ENCODE results near the gene XRCC4. TPM values are rescaled to one million over a fixed set of nuclear protein-coding genes. Genes with fewer than 3 reads are reported as not detected.
"Not testable (repeated sequence)": the region's sequence is repeated elsewhere in the genome, so short reads cannot be mapped to it uniquely, and the experiment has no call there.

The XRCC4 gene
- total RNA-seq, 1 donor from 2014 or later: 7.0 TPM

DNA sequence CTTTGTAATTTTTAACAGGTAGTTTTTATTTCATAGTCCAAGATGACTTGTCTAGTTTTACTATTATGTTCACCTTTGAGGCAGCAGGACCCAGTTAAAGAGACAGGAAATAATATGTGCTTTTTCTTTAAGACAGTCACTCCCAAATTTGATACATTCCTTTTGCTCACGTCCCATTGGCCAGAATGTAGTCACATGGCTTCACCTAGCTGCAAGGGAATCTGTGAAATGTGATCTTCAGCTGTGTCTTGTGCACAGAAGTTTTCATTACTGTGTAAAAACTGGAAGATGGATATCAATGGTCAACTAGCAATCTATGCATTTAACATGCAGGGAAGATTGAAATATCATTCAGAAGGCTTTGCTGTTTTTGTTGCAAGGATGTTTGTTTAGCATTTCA lies 41.1 kb downstream of the XRCC4 start:
- no peak for DNase-seq (ENCODE audit: low spot score)

DNA sequence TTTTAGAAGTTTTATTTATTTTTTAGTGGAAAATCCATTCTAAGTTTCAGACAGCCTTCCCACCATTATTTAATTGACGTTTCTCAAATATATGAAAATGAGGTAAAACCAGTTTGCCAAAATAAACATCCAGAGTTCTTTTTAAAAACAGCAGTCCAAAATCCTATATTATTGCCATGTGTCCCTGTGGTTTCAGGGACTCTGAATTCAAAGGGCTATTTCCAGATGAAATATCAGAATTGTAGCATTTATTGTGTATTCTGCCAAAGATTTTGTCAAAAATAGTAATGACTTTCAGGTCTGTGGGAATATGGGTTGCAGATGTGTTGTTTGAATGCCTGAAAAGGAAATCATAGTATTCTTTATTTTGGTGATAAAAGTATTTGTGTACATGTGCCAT lies 41.6 kb downstream of the XRCC4 start:
- no peak for DNase-seq (ENCODE audit: low spot score)

DNA sequence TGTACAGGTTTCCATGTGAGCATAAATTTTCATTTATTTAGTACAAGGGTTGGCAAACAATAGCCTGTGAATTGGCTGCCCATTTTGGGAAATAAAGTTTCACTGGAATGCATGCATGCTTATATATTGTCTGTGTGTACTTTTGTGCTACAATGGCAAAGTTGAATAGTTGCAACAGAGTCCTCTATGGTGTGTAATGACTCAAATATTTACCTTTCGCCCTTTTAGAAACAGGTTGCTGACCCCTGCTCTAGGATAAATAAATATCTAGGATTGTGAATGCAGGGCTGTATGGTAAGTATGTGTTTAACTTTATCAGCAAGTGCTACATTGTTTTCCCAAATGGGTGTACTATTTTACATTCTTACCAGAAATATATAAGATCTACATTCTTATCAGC lies 47.2 kb downstream of the XRCC4 start:
- no peak for DNase-seq (ENCODE audit: low spot score)

DNA sequence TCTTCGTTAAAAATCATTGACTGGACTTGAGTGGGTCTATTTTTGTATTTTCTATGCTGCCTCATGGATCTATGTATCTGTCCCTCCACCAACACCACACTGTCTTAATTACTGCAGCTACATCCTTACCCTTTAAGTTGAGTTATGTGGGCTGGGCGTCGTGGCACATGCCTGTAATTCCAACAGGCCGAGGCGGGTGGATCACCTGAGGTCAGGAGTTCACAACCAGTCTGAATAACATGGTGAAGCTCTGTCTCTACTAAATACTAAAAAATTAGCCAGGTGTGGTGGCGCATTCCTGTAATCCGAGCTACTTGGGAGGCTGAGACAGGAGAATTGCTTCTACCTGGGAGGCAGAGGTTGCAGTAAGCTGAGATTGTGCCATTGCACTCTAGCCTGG lies 48.2 kb downstream of the XRCC4 start:
- DNase-seq (ENCODE audit: low spot score): no peak

DNA sequence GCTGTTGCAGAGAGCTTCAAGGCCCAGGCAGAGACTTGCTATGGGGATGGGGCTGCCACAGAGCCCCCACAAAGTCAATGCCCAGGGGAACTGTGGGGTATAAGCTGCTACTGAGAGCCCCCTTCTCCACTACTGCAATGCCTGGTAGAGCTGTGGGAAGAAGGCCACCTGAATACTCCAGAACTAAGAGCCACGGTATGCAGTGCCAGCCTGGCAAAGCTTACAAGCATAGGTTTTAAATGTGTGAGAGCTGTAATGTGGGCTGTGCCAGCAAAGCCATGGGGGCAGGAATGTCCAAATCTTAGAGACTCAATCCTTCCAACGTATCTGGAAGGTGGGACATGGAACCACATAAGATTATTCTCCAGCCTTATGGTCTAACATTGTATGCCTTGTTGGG lies 49.2 kb downstream of the XRCC4 start:
- DNase-seq (ENCODE audit: low spot score): no peak

DNA sequence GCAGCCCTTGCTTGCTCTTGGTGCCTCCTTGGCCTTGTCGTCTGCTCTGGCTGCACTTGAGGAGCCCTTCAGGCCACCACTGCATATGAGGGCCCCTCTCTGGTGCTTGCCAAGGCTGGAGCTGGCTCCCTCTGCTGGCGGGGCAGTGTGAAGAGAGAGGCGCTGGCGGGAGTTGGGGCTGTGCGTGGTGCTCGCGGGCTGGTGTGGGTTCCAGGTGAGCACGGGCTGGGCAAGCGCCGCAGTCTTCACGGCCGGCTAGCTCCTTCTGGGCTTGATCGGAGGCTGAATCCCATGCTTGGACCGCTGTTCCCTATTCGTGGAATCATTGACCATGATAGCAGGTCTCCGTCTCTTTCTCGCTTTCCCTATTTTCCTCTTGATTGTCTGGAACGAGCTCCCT lies 56.5 kb downstream of the XRCC4 start:
- DNase-seq (ENCODE audit: low spot score): no peak

DNA sequence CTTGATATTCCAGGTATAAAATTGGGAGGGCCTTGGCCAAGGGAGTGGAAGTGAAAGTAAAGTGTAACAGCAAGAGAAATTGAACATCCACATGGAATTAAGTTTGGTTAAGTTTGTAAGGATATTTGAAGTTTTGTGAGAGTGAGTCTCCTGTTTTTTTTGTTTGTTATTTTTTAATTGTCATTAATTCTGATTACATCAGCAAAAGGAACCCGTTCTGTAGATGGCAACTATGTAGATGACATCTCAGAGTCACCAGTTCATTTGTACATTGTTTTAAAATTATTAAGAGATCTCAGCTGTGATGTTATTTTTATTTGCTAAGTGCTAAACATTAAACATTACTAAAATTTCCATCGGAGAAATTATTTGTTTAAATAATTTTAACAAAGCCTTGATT lies 65.2 kb downstream of the XRCC4 start:
- DNase-seq (ENCODE audit: low spot score): no peak

DNA sequence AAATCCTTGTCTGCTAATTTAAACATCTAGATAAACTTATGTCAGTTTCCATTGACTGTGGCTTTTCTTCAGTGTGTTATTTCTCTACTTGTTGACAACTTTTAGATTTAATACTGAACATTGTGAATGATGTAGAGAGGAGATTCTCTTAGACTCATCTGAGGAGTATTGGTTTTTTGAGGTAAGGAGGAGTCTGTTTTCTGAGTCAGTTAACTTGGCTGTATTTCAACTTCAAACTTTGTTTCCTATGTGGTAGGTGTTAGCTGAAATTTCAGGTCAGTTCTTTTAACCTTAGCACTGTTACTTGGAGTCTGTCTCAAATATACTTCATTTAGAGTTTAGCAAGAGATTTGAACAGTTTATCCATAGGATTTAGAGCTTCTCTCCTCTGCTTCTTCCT lies 67.9 kb downstream of the XRCC4 start:
- no peak for DNase-seq (ENCODE audit: low spot score)

DNA sequence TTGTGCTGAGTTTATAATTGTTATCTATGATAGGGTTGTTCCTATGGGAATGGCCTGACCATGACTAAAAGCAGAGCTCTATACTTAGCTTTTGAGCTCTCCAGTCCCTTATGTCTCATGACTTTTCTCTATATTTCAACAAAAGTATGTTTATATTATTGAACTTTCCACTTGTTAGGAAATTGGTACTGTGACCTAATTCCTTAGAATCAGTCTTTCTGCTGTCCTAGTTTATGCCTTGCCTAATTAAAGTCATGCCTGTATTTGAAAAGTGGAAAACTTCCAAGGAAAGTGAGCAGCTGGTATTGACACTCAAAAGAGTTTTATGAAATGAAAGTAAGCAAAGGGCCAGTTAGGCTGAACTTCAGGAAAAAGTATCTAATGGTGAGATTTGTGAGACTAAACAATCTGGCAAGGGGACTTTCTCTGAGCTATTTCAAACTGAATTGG lies 68.6 kb downstream of the XRCC4 start:
- no peak for DNase-seq (ENCODE audit: low spot score)

DNA sequence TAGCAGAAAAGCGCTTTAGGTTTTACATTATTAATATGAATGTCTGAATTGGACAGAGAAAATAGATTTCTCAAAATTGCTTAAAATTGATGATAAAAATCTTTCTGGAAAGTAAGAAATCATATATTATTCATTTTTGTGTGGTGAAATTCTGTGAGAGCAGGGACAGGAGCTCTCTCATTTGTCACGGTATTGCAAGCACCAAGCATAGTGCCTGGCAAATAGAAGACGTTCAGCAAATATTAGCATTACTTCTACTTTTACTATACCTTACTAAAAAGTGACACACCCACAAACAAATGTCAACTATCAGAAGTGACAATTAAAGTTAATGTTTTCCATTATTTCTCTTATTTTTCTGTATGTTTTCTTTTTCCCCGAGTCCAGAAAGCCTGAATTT lies 69.1 kb downstream of the XRCC4 start:
- no peak for DNase-seq (ENCODE audit: low spot score)

DNA sequence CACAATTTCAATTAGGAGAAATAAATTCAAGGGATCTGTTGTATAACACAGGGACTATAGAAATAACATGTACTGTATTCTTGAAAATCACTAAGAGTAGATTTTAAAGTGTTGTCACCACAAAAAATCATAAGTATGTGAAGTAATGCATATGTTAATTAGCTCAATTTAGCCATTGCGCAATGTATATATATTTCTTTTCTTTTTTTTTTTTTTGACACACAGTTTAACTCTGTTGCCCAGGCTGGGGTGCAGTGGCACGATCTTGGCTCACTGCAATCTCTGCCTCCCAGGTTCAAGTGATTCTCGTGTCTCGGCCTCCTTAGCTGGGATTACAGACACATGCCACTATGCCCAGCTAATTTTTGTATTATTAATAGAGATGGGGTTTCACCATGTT lies 70.2 kb downstream of the XRCC4 start:
- DNase-seq (ENCODE audit: low spot score): no peak

DNA sequence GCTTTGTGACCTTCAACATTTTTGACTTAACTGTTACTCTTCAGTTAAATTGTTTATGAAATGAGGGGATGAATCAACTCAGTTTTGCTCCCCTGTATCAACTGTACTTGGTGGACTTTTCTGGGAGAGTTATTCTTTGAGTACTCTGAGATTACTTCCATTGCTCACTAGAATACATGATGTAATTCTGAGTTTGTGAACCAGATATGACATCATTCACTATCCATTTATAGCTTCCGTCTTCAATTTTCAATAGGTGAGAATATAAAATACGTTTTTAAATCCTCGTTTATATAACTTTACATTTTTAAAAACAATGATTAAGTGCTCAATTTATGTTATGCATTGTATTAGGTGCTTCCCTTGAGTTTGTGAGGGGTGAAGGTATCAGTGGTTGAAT lies 71.0 kb downstream of the XRCC4 start:
- DNase-seq (ENCODE audit: low spot score): no peak

DNA sequence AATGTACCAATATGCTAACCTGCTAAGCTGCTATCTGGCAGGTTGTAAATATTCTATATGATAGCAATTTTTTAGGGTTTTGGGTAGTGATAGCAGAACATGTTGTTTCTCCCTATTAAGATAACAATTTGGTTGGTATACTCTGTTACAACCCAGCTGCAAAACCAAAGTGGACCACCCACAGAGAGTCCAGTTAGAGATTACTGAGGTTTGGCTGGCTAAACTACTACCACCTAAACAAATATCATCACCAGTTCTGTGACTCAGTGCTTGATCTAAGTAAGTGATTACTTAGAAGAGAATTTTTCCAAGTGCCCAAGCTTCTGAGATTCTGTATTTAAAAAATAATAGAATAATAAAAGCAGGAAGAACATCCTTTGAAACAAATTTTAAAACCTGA lies 72.3 kb downstream of the XRCC4 start:
- no peak for DNase-seq (ENCODE audit: low spot score)

DNA sequence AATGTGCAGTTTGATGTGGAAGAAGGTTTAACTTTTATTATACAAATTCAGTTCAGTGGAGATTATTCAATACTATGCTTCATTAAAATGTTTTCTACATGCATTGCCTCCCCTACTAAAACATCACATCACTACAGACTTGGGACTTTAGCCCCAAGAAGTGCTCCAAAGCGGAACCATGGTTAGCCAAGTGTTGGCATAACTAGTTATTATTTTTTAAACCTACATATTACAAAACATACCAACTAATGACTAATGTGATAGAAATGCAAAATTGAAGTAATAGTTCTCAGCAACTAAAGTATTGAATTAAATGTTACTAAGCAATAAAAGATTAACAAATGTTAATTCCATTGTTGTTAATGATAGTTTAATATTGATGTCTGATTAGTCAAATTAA lies 74.5 kb downstream of the XRCC4 start:
- no peak for DNase-seq (ENCODE audit: low spot score)

DNA sequence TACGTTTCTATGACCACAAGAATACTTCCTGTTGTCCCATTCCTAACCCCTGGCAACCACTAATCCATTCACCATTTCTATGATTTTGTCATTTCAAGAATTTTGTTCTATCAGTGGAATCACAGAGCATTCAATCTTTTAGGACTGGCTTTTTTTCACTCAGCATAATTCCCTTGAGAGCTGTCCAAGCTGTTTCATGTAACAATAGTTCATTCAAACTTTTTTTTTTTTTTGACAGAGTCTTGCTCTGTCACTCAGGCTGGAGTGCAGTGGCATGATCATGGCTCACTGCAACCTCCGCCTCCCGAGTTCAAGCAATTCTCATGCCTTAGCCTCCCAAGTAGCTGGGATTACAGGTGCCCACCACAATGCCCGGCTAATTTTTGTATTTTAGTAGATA lies 75.6 kb downstream of the XRCC4 start:
- DNase-seq (ENCODE audit: low spot score): not testable (repeated sequence)

DNA sequence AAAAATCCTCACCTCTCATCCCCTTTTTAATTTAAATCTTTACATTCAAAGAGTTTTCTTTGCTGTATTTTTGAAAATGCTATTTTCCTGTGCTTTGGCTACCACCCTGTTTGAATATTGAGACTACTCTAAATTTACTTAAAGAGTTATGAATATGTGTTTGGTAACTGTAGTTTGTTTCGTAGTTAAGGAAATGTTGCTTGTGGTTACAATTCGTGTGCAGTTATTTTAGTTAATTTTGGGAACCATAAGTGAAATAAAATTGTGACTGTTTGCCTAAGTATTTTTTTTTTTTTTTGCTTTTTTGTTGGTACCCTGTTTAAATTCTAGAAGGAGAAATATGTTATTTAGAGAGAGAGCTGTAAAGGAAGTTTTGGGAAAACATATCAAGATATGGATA lies 78.7 kb downstream of the XRCC4 start:
- DNase-seq (ENCODE audit: low spot score): no peak

DNA sequence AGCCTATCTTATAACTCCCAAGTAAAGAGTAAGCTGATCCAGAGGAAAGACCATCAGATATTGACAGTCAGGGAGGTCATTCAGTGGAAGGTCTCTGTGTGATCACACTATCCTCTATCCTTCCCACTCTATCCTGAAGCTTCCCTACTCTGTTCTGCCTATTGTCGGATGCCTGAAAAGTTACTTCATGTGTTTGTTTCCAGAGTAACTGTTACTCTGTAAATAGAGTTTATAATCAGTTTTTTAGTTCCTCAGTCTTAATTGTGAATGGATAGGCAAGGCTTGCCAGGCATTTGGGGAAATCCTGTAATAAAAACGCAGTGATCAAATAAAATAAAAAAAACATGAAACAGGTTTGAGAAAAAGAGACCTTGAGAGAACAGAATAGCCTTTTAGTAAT lies 79.8 kb downstream of the XRCC4 start:
- no peak for DNase-seq (ENCODE audit: low spot score)

DNA sequence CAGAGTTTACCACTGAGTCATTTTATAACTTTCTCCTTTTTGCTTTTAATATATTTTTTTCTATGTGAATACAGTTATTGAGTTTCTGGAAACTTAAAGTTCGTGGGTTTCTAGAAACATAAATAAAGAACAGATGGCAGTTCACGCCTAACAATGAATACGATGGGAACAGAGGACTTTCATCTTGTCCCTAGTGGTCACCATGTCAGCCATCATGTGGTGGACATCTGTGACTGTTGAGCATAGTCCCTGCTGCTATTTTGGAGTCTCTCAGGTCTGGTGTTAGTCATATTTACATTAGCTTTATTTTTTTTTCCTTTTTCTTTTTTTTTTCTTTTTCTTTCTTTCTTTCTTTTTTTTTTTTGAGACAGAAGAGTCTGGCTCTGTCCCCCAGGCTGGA lies 85.3 kb downstream of the XRCC4 start:
- DNase-seq (ENCODE audit: low spot score): no peak

DNA sequence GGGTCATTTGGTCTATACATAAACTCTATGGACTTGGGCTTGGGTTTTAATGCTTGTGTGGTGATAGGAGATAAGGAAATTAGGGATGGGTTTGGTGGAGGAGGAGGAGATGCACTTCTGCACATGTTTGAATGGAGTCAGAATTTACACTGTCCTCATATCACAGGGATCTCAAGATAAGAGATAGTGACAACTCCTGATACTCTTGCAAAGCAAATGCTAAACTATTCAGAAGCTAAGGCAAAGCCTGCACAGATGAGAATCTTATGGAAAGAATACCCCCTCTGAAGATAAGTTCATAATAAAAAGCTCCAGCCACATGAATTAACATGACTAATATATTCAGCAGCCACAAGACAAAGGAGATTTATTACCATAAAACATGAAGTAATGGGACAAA lies 90.2 kb downstream of the XRCC4 start:
- no peak for DNase-seq (ENCODE audit: low spot score)

DNA sequence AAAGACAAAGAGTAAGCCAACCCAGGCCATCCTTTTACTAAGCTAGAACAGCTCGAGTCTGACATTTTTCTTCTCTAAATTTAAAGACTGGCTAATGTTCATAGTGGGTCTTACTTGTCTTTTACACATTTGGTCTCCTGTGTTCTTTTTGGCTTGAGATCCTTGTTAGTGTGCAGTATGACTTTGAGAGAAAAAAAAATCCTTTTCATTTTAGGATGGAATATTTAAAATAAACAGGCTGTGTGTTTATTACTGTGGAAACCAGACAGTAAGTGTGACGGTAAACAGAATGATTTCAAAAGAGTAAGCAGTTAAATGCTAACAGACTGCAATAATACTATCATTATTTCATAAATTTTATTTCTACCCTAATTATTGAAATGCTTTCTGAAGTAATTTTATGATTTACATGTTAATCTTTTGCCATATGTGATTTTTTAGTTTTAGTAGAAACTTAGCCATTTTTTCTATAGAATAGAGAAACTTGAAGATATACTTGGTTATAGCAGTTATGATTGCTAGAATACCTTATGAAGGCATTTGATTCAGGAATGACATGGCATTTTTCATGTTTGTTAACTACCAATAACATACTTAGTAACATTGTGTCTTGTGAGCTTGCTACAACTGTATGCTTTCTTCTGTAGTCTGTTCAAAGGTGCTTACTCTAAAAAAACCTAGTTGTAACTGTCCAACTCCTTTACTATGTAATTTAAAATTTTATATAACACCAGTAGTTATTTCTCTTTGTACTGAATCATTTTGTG lies 92.4 kb downstream of the XRCC4 start:
- DNase-seq (ENCODE audit: low spot score): no peak

DNA sequence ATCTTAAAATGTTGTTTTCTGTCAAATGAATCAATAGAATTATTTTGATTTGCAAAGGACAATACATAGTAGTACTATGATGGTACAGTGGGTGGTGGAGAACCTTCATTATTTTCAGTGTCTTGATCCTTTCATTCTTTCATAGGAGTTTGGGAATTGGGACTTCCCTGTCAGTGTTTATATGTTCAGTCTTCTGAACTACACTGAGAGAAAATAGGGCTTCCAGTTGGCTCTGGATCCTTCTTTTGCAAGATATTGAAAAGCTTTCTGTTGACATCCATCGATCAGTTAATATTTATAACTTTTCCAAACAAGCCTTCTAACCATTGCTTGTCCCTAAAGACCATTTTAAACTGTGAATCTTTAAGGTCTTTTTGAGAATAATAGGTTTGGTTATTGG lies 94.7 kb downstream of the XRCC4 start:
- no peak for DNase-seq (ENCODE audit: low spot score)

DNA sequence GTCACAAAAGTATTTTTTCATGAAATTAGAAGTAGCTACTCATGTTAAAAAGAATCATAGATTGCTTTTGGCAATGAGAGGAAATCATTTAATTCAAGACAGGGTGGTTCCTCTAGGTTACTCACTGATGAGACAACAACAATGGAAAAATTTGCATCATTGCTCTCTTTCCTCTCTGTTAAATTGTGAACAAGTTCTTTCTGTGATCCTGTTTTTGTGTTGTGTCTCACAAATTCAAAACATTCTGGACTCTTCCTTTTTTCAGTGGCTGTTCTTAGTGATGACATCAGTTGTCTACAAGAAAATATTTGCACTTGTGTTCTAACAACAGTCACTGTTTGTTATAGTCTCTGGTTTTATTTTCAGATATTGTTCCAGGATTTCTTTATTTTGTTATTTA lies 95.3 kb downstream of the XRCC4 start:
- no peak for DNase-seq (ENCODE audit: low spot score)

DNA sequence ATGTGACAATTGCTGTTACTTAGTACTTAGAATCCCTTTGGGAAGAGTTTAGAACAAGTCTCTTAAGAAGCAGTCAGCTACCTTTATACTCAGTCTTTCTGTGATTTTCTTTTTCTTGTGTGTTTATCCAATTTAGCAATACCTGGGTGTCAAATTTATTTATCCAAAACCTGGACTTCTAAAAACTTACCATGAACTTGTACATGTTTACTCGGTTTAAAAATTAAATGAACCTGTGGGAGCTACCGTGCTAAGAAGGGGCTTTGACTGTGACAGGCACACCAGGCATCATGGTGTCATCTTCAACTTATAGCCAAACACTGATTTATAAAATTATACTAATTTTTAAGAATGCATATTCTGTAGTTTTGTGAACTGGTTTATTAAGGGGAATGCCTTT lies 96.5 kb downstream of the XRCC4 start:
- no peak for DNase-seq (ENCODE audit: low spot score)

DNA sequence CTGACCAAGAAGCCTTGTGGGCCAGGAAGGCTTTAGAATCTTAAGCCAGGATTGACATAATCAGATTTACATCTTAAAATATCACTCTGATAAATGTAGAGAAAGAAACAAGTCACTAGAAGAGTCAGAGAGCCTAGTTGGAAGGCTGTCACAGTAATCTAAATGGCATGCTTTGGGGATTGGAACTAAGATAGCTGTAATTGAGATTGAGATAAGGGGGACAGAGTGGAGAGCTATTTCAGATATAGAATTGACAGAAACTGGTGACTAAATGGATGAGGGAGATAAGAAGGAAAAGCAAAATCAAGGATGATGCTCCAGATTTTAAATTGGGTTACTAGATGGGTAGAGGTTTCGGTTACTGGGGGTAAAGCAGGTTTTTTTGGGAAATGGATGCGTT lies 100.5 kb downstream of the XRCC4 start:
- no peak for DNase-seq (ENCODE audit: low spot score)

Measured in ureter (tissue), 1 donor.